Caco-2 (cell line): Measurements from ENCODE around the gene OSCAR. TPM values are rescaled to one million over a fixed set of nuclear protein-coding genes. Genes with fewer than 3 reads are reported as not detected.

Source experiments
- BruUV-seq: library from RNA; stranded (reverse); fragments of 400-500 nt; replicated peaks from 2 replicates; lab custom pipeline; 2021; lab: Mats Ljungman, UMichigan
- CTCF ChIA-PET: fragments of 300-600 bp; sonication (Branson Sonifier 250); formaldehyde crosslinking; loops from one replicate; lab custom pipeline; 2022; ENCODE audit warnings: antibody characterized with exemption; lab: Charles Lee
- POLR2A ChIA-PET: fragments of 300-600 bp; sonication (Branson Sonifier 250); formaldehyde crosslinking; loops from one replicate; lab custom pipeline; 2022; ENCODE audit warnings: antibody characterized with exemption; lab: Charles Lee
- DNase-seq, 2 experiments: peaks; one replicate each; pipeline versions ENCODE4 v3.0.0 to v3.0.0-alpha.2; 2020 to 2022
- H3K27me3 ChIP-seq: replicated peaks from 2 replicates; pipeline ENCODE4 v1.6.0; 2011; ENCODE audit warnings: low read length; ENCODE audit not compliant: control insufficient read depth, insufficient read depth
- H3K36me3 ChIP-seq: 2 replicates; pipeline ENCODE4 v1.5.1; 2011; ENCODE audit warnings: low read length; ENCODE audit not compliant: control insufficient read depth, insufficient read depth
- H3K4me1 ChIP-seq: fragments of 250-450 bp; sonication (Bioruptor Pico); 2 replicates; pipeline ENCODE4 v1.5.1; 2020; ENCODE audit warnings: mild to moderate bottlenecking
- H3K4me3 ChIP-seq: 2 replicates; pipeline ENCODE4 v1.5.1; 2011; ENCODE audit warnings: low read depth, mild to moderate bottlenecking, control low read depth, low read length
- H3K9me3 ChIP-seq: fragments of 250-450 bp; sonication (Bioruptor Pico); 2 replicates; pipeline ENCODE4 v1.5.1; 2020; ENCODE audit warnings: mild to moderate bottlenecking, moderate library complexity
- H3K27ac Mint-ChIP-seq: one replicate; pipeline ENCODE4 v1.8.0; 2022; ENCODE audit warnings: mixed read lengths; ENCODE audit not compliant: unreplicated experiment
- H3K27me3 Mint-ChIP-seq: one replicate; pipeline ENCODE4 v1.8.0; 2022; ENCODE audit warnings: mixed read lengths; ENCODE audit not compliant: insufficient read depth, unreplicated experiment
- H3K36me3 Mint-ChIP-seq: one replicate; pipeline ENCODE4 v1.8.0; 2022; ENCODE audit warnings: mild to moderate bottlenecking, mixed read lengths; ENCODE audit not compliant: insufficient read depth, unreplicated experiment
- H3K4me1 Mint-ChIP-seq: one replicate; pipeline ENCODE4 v1.8.0; 2022; ENCODE audit warnings: low read depth, mixed read lengths; ENCODE audit not compliant: unreplicated experiment
- H3K4me3 Mint-ChIP-seq: one replicate; pipeline ENCODE4 v1.8.0; 2022; ENCODE audit warnings: mild to moderate bottlenecking, moderate library complexity, mixed read lengths; ENCODE audit not compliant: unreplicated experiment
- H3K9me3 Mint-ChIP-seq: one replicate; pipeline ENCODE4 v1.8.0; 2022; ENCODE audit warnings: mixed read lengths; ENCODE audit not compliant: unreplicated experiment
- CTCF ChIP-seq, 2 experiments: fragments of 200-600 bp in 1 of 2; IDR thresholded peaks; 1 replicate in 1 of 2; 2 replicates in 1 of 2; pipeline versions ENCODE4 v1.5.1 to v1.8.0; 2011 to 2022; ENCODE audit warnings: antibody characterized with exemption in 1 of 2, control low read depth in 1 of 2, inconsistent platforms in 1 of 2, low read depth in 1 of 2, low read length in 1 of 2, mild to moderate bottlenecking in 1 of 2, moderate library complexity in 1 of 2; ENCODE audit not compliant: insufficient read depth in 1 of 2, severe bottlenecking in 1 of 2, unreplicated experiment in 1 of 2
- intact Hi-C: fragments of 100-400 bp; cut with micrococcal nuclease; formaldehyde crosslinking; loops from one replicate; pipeline ENCODE4 v1.10.0; 2022; ENCODE audit not compliant: unreplicated experiment
- total RNA-seq: library from RNA; stranded (reverse); gene quantifications from 2 replicates; pipeline ENCODE4 v1.2.3, GENCODE V29; 2022

OSCAR gene
- total RNA-seq, 1 experiment from 2014 or later = not detected

GRCh38 chr19:54128796-54129616 is 28.4 kb upstream of the OSCAR start:
- no peak overlapping the region for H3K4me3 ChIP-seq
- H3K36me3 ChIP-seq = peaks cover 3% of the 10 kb centered on the region; the same call in 1 of the 2 replicates
- CTCF ChIA-PET = no interaction called here
- no TSS peak for BruUV-seq
- DNase-seq = no peak
- no peaks in the 10 kb centered on the region for H3K27me3 Mint-ChIP-seq
- POLR2A ChIA-PET = no interaction called here
- H3K9me3 ChIP-seq = no peaks in the 10 kb centered on the region
- no peak overlapping the region for H3K27ac Mint-ChIP-seq
- no peak for TF ChIP-seq CTCF (IDR thresholded peaks at IDR 0.05; ENCODE audit: insufficient read depth in 1 of 2, low read depth in 1 of 2, low read length in 1 of 2, severe bottlenecking in 1 of 2, unreplicated experiment in 1 of 2)
- H3K4me3 Mint-ChIP-seq = no peak overlapping the region
- peaks cover under 1% of the 10 kb centered on the region for H3K4me1 Mint-ChIP-seq
- no peaks in the 10 kb centered on the region for H3K4me1 ChIP-seq
- H3K36me3 Mint-ChIP-seq = peaks cover 34% of the 10 kb centered on the region
- H3K27me3 ChIP-seq = no peaks in the 10 kb centered on the region
- intact Hi-C loops = no loop called here
- H3K9me3 Mint-ChIP-seq = no peaks in the 10 kb centered on the region

GRCh38 chr19:54128441-54128725 is 27.8 kb upstream of the OSCAR start:
- Mint-ChIP-seq H3K4me1 (no peaks in the 10 kb centered on the region), H3K4me3 (no peak overlapping the region), H3K9me3 (no peaks in the 10 kb centered on the region), H3K36me3 (peaks cover 36% of the 10 kb centered on the region), H3K27me3 (no peaks in the 10 kb centered on the region), H3K27ac (no peak overlapping the region)
- CTCF ChIA-PET = no interaction called here
- Histone ChIP-seq H3K4me3 (no peak overlapping the region), H3K27me3 (no peaks in the 10 kb centered on the region), H3K4me1 (no peaks in the 10 kb centered on the region), H3K36me3 (peaks cover 3% of the 10 kb centered on the region; the same call in 1 of the 2 replicates), H3K9me3 (no peaks in the 10 kb centered on the region)
- no peak for TF ChIP-seq CTCF (IDR thresholded peaks at IDR 0.05; ENCODE audit: insufficient read depth in 1 of 2, low read depth in 1 of 2, low read length in 1 of 2, severe bottlenecking in 1 of 2, unreplicated experiment in 1 of 2)
- BruUV-seq = no TSS peak
- POLR2A ChIA-PET = no interaction called here
- no peak for DNase-seq
- intact Hi-C loops = no loop called here

- Histone ChIP-seq H3K4me1 (no peaks in the 10 kb centered on the region), H3K4me3 (no peak overlapping the region), H3K9me3 (no peaks in the 10 kb centered on the region), H3K36me3 (peaks cover 3% of the 10 kb centered on the region; the same call in 1 of the 2 replicates), H3K27me3 (no peaks in the 10 kb centered on the region)
- Mint-ChIP-seq H3K27ac (no peak overlapping the region), H3K4me1 (no peaks in the 10 kb centered on the region), H3K27me3 (no peaks in the 10 kb centered on the region), H3K9me3 (no peaks in the 10 kb centered on the region), H3K36me3 (peaks cover 41% of the 10 kb centered on the region), H3K4me3 (no peak overlapping the region)
- BruUV-seq = no TSS peak
- intact Hi-C loops = no loop called here
- ChIA-PET CTCF (no interaction called here), POLR2A (no interaction called here)
- no peak for DNase-seq
- no peak for TF ChIP-seq CTCF (IDR thresholded peaks at IDR 0.05; ENCODE audit: insufficient read depth in 1 of 2, low read depth in 1 of 2, low read length in 1 of 2, severe bottlenecking in 1 of 2, unreplicated experiment in 1 of 2)
Measured at GRCh38 chr19:54127688-54128440, 27.3 kb upstream of the OSCAR start.
